Left colon (tissue), 2 donors: ENCODE measurements around the gene PDZRN4. TPM values are rescaled to one million over a fixed set of nuclear protein-coding genes. Genes with fewer than 3 reads are reported as not detected.

ENCODE experiments used
- ATAC-seq: fragments of 200-7000 bp; cut with Tn5 transposase; one replicate; pipeline ENCODE4 v1.9.1; 2020; ENCODE audit warnings: mild to moderate bottlenecking, moderate library complexity
- DNase-seq, 2 donors: peaks; one replicate each; pipeline ENCODE4 v3.0.0-alpha.2; 2020
- intact Hi-C, 2 donors: fragments of 100-400 bp; cut with DNase I in 1 of 2; cut with micrococcal nuclease in 1 of 2; formaldehyde crosslinking; loops; one replicate each; pipeline versions ENCODE4 v1.11.2 to v1.14.0; 2022; cut with DNase I, micrococcal nuclease
- total RNA-seq, 2 donors: library from RNA; stranded (reverse); fragmentation: NEBNext Ultra II Directional; extraction: Animal tissue kit (Norgen Biotek cat#: 25700); gene quantifications; one replicate each; pipeline ENCODE4 v1.2.1, GENCODE V29; 2021
- donor health status: DM: no; HTN: no; CAD: no.
- donor health status: DM: yes; HTN: yes; CAD: no.

The PDZRN4 gene
- total RNA-seq, 2 donors from 2014 or later: 0.12 to 3.5 TPM

- no peak for ATAC-seq
- no peak for DNase-seq
- intact Hi-C loops: no loop called here
These were observed 279.6 kb downstream of the PDZRN4 start for GRCh38 chr12:41467591-41468325.

GRCh38 chr12:41468341-41468740 lies 280.2 kb downstream of the PDZRN4 start:
- intact Hi-C loops: no loop called here
- no peak for DNase-seq
- ATAC-seq: no peak

GRCh38 chr12:41468756-41469155 lies 280.6 kb downstream of the PDZRN4 start:
- ATAC-seq (no peak), DNase-seq (no peak)
- intact Hi-C loops: no loop called here

GRCh38 chr12:41473441-41473840 lies 285.3 kb downstream of the PDZRN4 start:
- ATAC-seq (no peak), DNase-seq (no peak)
- intact Hi-C loops: no loop called here

GRCh38 chr12:41474001-41474400 lies 285.9 kb downstream of the PDZRN4 start:
- ATAC-seq (no peak), DNase-seq (no peak)
- intact Hi-C loops: no loop called here

- DNase-seq: no peak
- no peak for ATAC-seq
- intact Hi-C loops: no loop called here
These were observed 288.6 kb downstream of the PDZRN4 start for GRCh38 chr12:41476499-41477439.

GRCh38 chr12:41479426-41479825 lies 291.3 kb downstream of the PDZRN4 start:
- intact Hi-C loops: no loop called here
- ATAC-seq (no peak), DNase-seq (no peak)

- DNase-seq (no peak), ATAC-seq (no peak)
- intact Hi-C loops: no loop called here
These were observed 297.1 kb downstream of the PDZRN4 start for GRCh38 chr12:41485203-41485602.

GRCh38 chr12:41486718-41487117 lies 298.6 kb downstream of the PDZRN4 start:
- intact Hi-C loops: no loop called here
- DNase-seq (no peak), ATAC-seq (no peak)

- DNase-seq (no peak), ATAC-seq (no peak)
- intact Hi-C loops: no loop called here
These were observed 307.9 kb downstream of the PDZRN4 start for GRCh38 chr12:41496009-41496408.

- no peak for ATAC-seq
- no peak for DNase-seq
- intact Hi-C loops: no loop called here
These were observed 309.3 kb downstream of the PDZRN4 start for GRCh38 chr12:41497409-41497808.

- intact Hi-C loops: no loop called here
- ATAC-seq: no peak
- DNase-seq: no peak
These were observed 316.9 kb downstream of the PDZRN4 start for GRCh38 chr12:41504976-41505375.

GRCh38 chr12:41507286-41507685 lies 319.2 kb downstream of the PDZRN4 start:
- no peak for DNase-seq
- intact Hi-C loops: no loop called here
- no peak for ATAC-seq

- no peak for DNase-seq
- ATAC-seq: no peak
- intact Hi-C loops: no loop called here
These were observed 321.3 kb downstream of the PDZRN4 start for GRCh38 chr12:41509271-41510055.

GRCh38 chr12:41510470-41510869 lies 322.4 kb downstream of the PDZRN4 start:
- no peak for DNase-seq
- ATAC-seq: peak; percentile 92
- intact Hi-C loops: no loop called here

- intact Hi-C loops: no loop called here
- ATAC-seq (no peak), DNase-seq (no peak)
These were observed 323.1 kb downstream of the PDZRN4 start for GRCh38 chr12:41511247-41511646.

GRCh38 chr12:41512497-41512896 lies 324.4 kb downstream of the PDZRN4 start:
- intact Hi-C loops: no loop called here
- ATAC-seq: peak; percentile 53
- no peak for DNase-seq

- DNase-seq: no peak
- ATAC-seq: no peak
- intact Hi-C loops: no loop called here
These were observed 326.1 kb downstream of the PDZRN4 start for GRCh38 chr12:41514021-41514777.

- ATAC-seq (no peak), DNase-seq (no peak)
- intact Hi-C loops: no loop called here
These were observed 326.8 kb downstream of the PDZRN4 start for GRCh38 chr12:41514907-41515306.
